Kidney glomerular epithelial cell (primary cell): ENCODE results near the gene FAM83E.

Experiments
- DNase-seq: peaks from one replicate; lab custom pipeline; 2025; lab: John Stamatoyannopoulos, UW

Gene FAM83E

GRCh38 chr19:48575931-48576622 is 38.8 kb downstream of the FAM83E start:
- DNase-seq, result no peak

GRCh38 chr19:48573163-48573505 is 41.7 kb downstream of the FAM83E start:
- no peak for DNase-seq

GRCh38 chr19:48571378-48572162 is 43.3 kb downstream of the FAM83E start:
- no peak for DNase-seq

DNA sequence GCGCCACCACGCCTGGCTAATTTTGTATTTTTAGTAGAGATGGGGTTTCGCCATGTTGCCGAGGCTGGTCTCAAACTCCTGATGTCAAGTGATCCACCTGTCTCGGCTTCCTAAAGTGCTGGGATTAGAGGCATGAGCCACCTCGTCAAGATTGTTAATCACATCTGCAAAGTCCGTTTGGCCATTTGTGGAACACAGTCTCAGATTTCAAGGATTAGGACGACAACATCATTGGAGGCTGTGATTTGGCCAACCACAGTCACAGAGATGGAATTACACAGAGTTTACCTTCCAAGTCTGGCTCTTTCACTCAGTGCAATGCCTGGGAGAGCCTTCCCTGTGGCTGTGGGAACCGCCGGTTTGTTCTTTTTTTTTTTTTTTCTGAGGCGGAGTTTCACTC is 45.1 kb downstream of the FAM83E start:
- DNase-seq, result no peak

GRCh38 chr19:48568345-48568886 is 46.5 kb downstream of the FAM83E start:
- DNase-seq, result peak; percentile 92

- DNase-seq, result no peak
Measured at GRCh38 chr19:48565090-48565489, 49.8 kb downstream of the FAM83E start.
